GM18519 (cell line): Measurements from ENCODE around the gene PIP4K2C.

Experiments used
- ATAC-seq: cut with Tn5 transposase; IDR thresholded peaks from one replicate; pipeline ENCODE4 v1.9.1; 2021; ENCODE audit warnings: mild to moderate bottlenecking, moderate library complexity; ENCODE audit not compliant: unreplicated experiment, low FRiP score

Gene PIP4K2C

DNA sequence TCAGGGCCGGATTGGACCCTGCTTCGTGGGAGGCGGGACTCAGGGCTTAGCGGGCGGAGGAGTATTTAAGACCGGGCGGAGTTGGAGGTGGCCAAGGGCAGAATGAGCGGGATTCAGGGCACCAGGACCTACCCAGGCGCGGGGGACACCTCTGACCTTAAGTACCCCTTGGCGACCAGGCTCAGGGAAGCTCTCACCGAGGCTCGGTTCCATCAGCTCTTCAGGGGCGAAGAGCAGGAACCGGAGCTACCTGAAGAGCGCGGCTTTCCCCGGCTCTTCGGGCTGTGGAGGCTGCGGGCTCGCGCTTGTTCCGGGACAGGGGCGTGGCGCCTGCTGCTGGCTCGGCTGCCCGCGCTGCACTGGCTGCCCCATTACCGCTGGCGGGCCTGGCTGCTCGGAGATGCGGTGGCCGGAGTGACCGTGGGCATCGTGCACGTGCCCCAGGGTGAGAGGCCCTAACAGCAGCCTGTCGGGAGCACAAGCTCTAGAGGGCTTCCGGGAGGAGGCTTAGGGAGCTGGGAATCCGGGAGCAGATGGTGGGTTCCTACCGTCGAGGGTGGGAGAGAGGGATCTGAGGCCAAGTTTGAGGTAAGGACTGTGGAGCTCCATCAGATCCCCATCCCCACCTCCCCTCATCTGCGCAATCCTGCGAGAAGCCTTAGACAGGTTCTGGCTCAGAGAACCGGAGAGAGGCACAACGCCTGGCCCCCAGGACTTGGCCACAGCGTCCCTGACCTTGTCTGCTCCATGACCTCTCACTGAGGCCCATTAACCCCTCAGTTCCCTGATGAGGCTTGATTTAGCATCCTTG, 28.6 kb downstream of the PIP4K2C start:
- no peak for ATAC-seq

DNA sequence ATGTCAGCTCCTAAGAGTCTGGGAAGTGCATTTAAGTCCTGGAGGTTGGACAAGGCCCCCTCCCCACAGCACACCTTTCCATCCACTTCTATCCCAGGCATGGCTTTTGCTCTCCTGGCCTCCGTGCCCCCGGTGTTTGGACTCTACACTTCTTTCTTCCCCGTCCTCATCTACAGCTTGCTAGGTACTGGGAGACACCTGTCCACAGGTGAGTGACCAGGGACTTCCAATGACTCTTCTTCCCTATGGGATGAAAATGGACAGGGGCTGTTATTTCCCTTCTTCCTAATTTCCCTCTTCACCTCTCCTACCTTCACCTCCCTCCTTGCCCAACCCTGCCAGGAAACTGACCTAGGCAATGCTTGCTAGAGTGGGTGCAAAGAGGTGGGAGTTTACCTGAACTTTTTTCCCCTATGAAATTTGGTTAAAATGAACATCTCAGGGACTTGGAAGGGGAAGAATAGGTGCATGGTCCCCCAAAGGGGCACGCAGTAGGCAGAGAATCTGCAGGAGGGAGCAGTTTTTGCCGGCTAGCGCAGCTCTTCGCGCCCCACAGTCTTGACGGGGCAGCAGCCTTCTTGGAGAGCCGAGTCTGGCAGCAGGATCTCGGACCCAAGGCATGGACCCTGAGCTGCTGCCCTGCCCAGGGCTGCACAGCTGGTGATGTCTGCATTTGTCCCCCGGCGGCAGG, 29.4 kb downstream of the PIP4K2C start:
- no peak for ATAC-seq

DNA sequence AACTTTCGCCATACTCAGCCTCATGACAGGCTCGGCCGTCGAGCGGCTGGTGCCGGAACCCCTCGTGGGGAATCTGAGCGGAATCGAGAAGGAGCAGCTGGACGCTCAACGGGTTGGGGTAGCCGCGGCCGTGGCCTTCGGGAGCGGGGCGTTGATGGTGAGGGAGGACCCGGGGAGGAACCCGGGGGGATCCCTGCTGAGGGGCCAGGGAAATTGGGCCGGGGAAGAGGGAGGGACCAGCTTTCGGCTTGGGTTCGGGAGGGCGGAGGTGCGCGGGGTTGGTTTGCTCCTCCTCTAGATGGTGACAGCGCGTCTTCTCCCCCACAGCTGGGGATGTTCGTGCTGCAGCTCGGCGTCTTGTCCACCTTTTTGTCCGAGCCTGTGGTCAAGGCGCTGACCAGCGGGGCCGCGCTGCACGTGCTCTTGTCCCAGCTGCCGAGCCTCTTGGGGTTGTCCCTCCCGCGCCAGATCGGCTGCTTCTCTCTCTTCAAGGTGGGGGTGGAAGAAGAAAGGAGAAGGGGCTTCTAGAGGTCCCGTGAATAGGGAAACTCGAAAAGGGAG, 30.0 kb downstream of the PIP4K2C start:
- ATAC-seq, result no peak

DNA sequence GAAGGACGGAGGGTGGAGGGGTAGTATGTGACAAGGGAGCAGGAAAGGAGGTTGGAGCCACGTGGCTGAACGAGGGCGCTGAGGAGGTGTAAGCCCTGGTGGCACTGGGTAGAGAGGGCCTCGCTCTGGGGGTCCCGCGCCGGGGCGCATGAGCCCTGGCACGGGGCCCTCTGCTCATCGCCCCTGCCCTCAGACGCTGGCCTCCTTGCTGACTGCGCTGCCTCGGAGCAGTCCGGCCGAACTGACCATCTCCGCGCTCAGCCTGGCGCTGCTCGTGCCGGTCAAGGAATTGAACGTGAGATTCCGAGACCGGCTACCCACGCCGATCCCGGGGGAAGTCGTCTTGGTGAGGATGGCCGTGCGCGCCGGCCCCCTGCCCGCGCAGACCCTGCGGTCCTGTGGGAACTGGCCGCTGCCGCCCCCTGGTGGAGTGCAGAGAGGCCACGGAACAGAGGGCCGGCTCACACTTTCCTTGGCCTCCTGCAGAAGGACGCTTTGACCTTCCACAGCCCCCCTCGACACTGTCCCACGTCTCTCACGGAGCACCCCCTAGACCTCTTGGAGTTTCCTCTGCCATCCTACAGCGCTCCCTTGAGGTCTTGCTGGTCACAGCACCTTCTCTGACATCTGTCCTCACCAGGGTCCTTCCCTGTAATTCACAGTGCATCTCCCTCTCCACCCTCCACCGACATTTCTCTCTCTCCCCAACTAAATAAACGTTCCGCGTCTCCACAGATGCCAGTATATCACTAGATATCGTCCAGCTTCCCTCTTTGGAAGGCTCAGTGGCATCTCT, 30.7 kb downstream of the PIP4K2C start:
- ATAC-seq, result no peak

DNA sequence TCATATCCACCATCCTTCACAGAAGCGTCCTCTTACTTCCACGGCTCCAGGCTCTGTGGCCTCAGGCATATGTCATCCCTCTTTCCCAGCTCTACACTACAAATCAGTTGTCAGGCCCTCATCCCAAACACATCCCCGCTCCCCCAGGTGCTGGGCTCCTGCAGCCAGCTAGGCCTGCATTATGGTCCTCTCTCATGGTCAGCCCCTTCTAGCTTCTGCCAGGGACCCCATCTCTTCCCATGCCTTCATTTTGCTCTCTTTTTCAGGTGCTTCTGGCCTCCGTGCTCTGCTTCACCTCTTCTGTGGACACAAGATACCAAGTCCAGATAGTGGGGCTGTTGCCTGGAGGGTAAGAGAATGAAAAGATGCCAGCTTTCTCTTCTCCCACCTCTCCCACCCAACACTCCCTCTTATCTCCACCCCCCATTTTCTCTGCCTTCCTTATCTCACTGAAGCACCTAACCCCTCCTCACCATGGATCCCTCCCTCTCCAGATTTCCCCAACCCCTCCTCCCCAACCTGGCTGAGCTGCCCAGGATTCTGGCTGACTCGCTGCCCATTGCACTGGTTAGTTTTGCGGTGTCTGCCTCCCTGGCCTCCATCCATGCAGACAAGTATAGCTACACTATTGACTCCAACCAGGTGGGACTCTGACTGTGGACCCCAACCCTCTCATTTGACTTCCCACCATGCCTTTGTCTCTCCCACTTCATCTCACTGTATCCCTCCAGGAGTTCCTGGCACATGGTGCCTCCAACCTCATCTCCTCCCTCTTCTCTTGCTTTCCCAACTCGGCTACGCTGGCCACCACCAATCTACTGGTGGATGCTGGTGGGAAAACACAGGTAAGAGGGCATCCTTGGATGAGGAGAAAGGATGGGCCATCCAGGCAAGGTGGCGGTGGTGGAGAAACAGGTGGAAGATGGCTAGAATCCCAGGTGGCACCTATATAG, 31.6 kb downstream of the PIP4K2C start:
- no peak for ATAC-seq

DNA sequence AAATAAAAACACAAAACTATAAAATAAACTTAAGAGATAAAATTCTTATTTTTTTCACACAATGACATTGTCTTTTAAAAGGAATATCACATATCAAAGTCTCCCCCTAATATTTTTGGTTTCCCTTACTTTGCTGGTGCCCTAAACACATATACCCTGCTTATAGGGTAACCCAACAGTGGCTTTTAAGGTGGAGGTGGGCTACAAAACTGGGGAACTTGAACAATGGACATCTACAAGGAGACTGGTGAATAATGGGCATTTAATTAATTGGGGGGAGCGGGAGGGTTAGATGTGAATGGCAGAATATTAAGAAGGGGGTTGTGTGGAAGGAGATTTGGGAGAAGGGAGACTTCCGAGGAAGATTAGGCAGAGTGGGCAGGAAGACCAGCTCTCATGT, 32.4 kb downstream of the PIP4K2C start:
- no peak for ATAC-seq

DNA sequence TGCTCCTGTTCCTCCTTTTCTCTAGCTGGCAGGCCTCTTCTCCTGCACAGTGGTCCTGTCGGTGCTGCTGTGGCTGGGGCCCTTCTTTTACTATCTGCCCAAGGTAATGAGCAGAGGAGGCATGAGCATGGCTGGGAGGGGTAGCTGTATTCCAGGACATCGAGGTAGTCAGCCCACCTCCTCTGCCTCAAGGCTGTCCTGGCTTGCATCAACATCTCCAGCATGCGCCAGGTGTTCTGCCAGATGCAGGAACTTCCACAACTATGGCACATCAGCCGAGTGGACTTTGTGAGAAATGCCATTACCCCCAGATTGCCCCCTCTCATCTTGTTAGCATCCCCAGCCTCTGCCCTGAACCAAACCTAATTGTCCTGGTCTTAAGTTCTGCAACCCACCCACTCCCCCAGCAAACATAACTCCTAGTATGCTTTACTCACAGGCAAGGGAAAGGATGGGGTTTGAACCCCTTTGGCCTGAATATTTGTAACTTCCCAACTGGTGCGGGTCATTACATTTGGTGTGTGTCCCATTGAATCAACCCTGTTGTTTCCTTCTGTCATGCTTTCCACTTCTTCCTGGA, 32.9 kb downstream of the PIP4K2C start:
- no peak for ATAC-seq

DNA sequence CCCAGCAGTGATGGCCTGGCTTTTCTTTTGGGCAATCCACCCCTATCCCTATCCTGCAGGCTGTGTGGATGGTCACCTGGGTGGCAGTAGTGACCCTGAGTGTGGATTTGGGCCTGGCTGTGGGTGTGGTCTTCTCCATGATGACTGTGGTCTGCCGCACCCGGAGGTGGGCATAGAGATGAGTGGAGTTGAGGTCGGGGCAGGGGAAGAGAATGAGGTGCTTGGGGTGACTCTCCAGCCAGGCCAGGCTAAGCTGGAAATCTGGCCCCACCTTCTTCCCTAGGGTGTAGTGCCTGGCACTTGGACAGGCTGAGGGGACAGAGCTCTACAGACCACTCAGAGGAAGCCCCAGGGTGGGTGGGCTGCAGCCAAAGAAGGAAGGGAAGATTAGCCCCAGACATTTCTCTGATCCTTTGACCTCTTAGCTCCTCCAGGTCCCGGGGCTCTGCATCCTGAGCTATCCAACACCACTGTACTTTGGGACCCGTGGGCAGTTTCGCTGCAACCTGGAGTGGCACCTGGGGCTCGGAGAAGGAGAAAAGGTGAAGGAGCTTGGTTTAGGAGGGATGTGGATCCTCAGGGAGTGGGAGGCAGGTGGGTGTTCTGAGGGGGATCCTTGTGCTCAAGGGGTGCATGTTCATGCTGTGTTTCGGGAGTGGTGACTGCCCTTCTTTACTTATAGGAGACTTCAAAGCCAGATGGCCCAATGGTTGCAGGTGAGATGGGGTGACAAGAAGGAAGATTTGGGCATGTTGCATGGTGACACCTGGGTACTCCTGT, 33.6 kb downstream of the PIP4K2C start:
- ATAC-seq, result no peak

DNA sequence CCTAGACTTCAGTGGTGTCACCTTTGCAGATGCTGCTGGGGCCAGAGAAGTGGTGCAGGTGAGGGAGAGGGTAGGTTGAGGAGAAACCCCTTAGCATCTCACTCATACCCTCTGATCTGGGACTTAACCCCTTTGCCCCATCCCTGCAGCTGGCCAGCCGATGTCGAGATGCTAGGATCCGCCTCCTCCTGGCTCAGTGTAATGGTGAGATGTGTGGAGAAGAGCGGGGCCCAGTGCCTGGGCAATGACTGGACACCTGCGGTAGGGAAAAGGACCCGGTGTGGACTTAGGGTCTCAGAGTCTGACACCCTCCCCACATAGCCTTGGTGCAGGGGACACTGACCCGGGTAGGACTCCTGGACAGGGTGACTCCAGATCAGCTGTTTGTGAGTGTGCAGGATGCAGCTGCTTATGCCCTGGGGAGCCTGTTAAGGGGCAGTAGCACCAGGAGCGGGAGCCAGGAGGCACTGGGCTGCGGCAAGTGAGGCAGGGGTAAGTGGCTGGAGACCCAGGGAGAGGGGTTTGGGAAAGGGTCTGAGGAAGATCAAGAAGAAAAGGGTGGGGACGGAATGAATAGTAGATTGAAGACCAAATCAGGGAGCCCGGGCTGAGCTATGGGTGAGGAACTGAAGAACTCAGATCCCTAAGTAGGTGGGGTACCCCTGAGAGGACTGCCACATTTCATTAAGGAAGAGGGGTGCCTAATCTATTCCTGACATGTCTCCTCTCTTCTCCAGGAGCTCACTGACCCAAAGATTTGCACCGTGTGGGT, 34.5 kb downstream of the PIP4K2C start:
- ATAC-seq, result no peak

DNA sequence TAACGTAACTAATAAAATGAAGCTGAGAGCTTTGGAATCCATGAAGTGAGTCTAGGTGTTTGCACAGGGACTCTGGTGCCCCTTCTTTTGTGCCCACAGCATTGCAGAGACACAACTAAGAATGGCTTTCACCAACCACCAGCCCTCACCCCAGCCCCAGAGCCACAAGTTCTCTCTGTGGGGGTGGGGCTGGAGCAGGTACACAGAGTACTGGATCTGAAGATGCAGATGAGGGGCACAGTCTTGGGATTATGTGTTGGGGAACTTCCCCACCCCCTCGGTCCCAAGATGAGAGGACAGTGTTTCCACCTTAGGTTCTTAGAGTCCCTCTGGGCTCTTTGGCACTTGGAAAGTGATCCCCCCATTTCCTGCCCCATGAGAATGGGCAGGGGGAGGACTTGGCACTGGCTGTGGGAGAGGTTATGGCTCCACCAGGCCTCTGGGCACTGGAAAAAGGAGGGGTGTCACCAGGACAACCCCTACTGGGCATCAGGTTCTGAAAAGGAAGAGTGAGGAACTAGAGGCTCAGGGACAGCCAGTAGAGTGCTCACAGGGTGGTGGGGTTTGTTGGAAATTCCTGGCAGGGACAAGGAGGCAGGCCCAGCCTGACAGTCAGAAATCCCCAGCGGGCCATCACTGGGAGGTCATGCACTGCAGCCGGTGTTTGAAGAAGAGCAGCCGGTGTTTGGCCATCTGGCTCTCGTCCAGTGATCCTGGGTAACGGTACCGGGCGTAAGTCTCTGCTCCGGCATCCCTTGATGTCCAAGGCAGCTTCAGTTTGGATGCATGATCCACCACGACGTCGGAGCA, 35.3 kb downstream of the PIP4K2C start:
- ATAC-seq, result no peak

DNA sequence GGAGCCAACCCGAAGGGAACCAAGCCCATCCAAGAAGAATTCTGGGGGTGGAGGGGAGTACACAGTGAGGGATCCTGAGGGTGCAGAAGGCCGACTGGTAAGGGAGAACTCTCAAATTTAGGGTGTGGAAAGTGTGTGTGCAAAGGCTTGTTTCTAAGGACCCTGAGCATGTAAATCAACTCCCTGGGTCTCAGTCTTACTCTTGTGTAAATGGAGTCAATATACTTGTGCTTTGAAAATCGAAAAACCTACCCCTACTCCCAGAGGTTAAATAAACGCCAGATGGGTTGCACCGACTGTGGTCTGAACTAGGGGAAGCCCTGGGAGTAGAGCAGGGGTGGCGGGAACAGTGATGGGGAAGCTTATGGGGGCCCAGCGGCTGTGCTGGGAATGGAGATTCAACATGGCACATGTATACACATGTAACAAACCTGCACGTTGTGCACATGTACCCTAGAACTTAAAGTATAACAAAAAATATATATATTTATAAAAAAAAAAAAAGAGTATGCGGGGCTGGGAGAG, 36.0 kb downstream of the PIP4K2C start:
- ATAC-seq, result no peak

DNA sequence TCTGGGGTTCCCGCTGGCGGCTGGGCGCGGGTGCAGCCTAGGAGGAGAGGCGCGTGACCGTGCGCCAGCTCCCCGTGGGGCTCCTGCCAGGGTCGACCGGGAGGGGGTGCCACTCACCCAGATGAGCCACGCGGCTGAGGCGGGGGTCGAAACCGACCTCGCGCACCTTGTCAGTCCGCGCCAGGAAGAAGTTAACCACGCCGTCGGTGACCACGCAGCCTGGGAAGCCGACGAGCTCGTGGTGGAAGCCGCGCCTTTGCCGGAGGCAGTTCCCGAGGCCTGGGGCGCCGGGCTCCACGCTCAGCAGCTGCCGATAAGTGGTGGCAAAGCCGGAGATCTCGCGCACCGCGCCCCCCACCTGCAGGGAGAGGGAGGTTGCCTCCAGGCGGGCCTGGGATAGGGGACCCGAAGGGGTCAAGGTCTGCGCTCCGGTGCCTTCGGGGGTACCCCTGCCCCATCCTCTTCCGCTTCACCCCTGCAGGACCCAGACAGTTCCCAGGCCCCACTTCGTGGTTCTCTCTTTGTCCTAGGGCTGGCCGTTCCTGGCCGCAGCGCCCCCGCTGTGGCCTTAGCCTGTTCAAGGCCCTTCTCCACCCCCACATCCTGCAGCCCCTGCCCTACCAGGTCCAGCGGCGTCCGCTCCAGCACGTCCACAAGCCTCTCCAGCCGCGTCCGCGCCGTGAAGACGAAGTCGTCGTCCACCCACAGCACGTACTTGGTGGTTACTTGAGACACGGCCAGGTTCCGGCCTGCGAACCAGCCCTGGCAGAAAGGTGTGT, 36.7 kb downstream of the PIP4K2C start:
- no peak for ATAC-seq

DNA sequence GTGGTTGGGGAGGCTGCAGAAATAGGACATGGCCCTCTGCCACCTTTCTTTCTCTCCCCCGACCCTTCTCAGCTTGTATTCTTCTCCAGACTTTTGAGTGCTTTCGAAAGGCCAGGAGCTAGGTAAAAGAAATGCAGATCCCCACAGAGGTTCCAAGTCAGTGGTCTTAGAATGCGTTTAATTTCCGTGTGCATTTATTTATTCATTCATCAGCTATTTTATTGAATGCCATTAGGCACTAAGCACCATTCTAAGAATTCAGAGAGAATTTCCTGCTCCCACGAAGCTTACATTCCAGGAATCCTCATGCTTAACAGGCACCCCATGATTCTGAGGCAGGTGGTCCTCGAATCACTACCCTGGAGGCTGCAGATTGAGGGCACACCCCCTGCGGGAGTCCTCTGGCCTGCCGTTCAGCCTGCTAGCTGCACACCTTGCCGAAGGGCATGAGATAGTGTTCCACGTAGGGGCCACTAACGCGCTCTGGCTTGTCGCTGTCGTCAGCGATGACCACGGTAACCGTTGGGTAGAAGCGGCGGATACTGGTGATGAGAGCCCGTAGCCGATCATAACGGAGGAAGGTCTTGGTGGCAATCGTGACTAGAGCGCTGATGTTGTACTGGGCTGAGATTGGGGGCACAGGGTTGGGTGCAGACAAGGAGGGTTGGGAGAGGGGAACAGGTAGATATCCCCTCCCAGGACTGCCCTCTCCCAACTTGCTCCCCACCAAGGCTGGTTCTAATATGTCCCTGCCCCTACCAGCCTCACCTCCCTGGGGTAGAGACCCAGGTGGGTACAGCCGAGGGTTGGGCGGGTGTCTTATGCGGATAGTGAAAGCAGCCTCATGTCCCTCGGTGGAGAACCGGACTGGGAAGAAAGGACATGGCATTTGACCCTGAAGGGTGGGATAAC, 37.5 kb downstream of the PIP4K2C start:
- no peak for ATAC-seq

DNA sequence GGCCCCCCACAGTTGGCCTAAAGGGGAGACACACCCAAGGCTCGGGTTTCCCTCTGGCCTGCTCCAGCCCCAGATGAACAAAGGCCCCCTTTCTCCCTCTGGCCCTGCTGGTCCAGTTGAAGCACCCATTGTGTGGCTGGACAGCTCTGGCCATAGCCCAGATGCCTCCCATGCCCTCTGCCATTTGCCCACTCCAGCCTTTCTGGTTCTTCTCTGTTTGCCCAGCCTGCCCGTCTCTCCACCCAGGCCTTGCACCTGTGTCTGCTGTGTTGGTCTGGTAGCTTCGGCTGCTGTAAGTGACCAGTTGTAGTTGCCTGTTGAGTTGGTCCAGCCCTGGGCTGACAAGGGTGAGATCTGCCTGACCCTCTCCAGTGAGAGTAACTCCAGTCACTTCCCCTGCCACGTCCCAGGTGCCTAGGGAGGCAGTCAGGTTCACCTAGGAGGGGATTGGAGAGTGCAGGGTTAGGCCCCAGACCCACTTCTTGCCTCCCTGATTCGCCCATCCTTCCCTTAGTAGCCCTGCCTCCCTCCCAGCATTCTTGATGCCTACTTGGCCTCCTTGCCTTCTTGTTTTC, 39.0 kb downstream of the PIP4K2C start:
- no peak for ATAC-seq

DNA sequence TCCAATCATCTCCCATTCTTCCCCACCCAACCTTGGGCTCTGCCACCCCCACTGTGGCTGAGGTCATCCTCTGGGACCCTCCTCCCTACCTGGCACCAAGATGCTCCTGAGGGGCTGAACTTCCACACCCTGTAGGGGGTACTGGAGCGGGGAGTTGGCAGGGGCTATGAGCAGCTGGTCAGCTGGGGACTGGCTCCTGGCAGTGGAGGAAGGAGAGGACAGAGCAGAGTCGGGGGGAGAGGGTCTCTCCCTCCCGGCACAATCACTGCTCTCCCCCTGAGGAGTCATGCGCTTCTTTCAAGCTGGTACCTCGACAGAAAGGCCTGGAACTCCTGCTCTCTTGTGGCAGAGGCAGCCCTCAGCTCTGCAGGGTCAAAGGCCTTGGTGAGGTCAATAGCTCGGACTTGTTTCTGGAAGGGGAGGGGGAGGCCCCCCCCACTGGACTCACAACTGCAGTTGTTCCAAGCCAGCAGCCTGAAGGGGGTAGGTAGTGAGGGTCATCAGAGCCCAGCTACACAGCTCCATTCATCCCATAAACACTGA, 40.0 kb downstream of the PIP4K2C start:
- no peak for ATAC-seq
